Activated CD8-positive, alpha-beta T cell treated with anti-CD3 and anti-CD28 coated beads for 36 hours (primary cell): Measurements from ENCODE around the gene AP1B1. TPM values are rescaled to one million over a fixed set of nuclear protein-coding genes. Genes with fewer than 3 reads are reported as not detected.

ENCODE experiments used
- ATAC-seq: fragments of 200-7000 bp; cut with Tn5 transposase; one replicate; pipeline ENCODE4 v1.10.0; 2021; ENCODE audit warnings: mild to moderate bottlenecking, moderate library complexity
- CTCF ChIA-PET: fragments of 350-600 bp; sonication (Branson Sonifier 250); formaldehyde crosslinking; loops from one replicate; lab custom pipeline; 2021; ENCODE audit warnings: antibody characterized with exemption; lab: Charles Lee
- POLR2A ChIA-PET: fragments of 350-600 bp; sonication (Branson Sonifier 250); formaldehyde crosslinking; loops from one replicate; lab custom pipeline; 2021; ENCODE audit warnings: antibody characterized with exemption; lab: Charles Lee
- DNase-seq: peaks from one replicate; pipeline ENCODE4 v3.0.0-alpha.2; 2020
- H3K27ac Mint-ChIP-seq: one replicate; pipeline ENCODE4 v1.8.0; 2021; ENCODE audit warnings: mild to moderate bottlenecking, mixed read lengths
- H3K27me3 Mint-ChIP-seq: one replicate; pipeline ENCODE4 v1.8.0; 2021; ENCODE audit warnings: mixed read lengths
- H3K36me3 Mint-ChIP-seq: one replicate; pipeline ENCODE4 v1.8.0; 2021; ENCODE audit warnings: low read depth, mixed read lengths
- H3K4me1 Mint-ChIP-seq: one replicate; pipeline ENCODE4 v1.8.0; 2021; ENCODE audit warnings: low read depth, mixed read lengths
- H3K4me3 Mint-ChIP-seq: one replicate; pipeline ENCODE4 v1.8.0; 2021; ENCODE audit warnings: mild to moderate bottlenecking, moderate library complexity, mixed read lengths
- H3K9me3 Mint-ChIP-seq: one replicate; pipeline ENCODE4 v1.8.0; 2021; ENCODE audit warnings: mixed read lengths
- intact Hi-C: fragments of 100-400 bp; cut with micrococcal nuclease; formaldehyde crosslinking; loops from one replicate; pipeline ENCODE4 v1.10.0; 2022
- total RNA-seq, 2 experiments: library from RNA; stranded (reverse); gene quantifications; one replicate each; pipeline ENCODE4 v1.2.3, GENCODE V29; 2021
- TF ChIP-seq, protein P1 (sequence below): fragments of 200-600 bp; IDR thresholded peaks from one replicate; pipeline ENCODE4 v1.8.0; 2022; ENCODE audit warnings: antibody characterized with exemption, mild to moderate bottlenecking

The AP1B1 gene
- total RNA-seq, 2 experiments from 2014 or later: 57.5 to 59.0 TPM

DNA sequence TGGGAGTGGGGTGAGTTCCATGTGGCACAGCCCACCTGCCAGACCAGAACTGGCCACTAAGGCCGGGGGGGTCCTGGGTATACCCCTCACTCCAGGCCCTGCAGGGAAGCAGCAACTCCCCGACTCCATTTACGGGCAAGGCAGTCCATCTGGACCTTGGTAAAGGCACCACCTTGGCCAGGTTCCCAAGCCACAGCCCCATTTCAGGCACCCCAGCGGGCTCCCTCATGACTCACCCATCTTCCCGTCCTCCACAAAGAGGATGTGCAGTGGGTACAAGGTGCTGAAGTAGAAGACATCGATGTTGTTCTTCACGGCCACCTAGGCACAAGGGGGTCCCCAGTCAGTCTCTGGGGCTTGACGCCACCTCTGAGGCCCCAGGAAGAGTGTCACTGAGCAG, 57.2 kb downstream of the AP1B1 start:
- ChIA-PET CTCF (no interaction called here), POLR2A (no interaction called here)
- ATAC-seq: no peak
- TF ChIP-seq, protein P1, sequence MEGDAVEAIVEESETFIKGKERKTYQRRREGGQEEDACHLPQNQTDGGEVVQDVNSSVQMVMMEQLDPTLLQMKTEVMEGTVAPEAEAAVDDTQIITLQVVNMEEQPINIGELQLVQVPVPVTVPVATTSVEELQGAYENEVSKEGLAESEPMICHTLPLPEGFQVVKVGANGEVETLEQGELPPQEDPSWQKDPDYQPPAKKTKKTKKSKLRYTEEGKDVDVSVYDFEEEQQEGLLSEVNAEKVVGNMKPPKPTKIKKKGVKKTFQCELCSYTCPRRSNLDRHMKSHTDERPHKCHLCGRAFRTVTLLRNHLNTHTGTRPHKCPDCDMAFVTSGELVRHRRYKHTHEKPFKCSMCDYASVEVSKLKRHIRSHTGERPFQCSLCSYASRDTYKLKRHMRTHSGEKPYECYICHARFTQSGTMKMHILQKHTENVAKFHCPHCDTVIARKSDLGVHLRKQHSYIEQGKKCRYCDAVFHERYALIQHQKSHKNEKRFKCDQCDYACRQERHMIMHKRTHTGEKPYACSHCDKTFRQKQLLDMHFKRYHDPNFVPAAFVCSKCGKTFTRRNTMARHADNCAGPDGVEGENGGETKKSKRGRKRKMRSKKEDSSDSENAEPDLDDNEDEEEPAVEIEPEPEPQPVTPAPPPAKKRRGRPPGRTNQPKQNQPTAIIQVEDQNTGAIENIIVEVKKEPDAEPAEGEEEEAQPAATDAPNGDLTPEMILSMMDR: no peak
- peaks cover 5% of the 10 kb centered on the region for H3K36me3 Mint-ChIP-seq
- DNase-seq: no peak
- H3K4me3 Mint-ChIP-seq: no peak overlapping the region
- H3K9me3 Mint-ChIP-seq: no peaks in the 10 kb centered on the region
- H3K4me1 Mint-ChIP-seq: no peaks in the 10 kb centered on the region
- intact Hi-C loops: no loop called here
- H3K27ac Mint-ChIP-seq: no peak overlapping the region
- no peaks in the 10 kb centered on the region for H3K27me3 Mint-ChIP-seq

DNA sequence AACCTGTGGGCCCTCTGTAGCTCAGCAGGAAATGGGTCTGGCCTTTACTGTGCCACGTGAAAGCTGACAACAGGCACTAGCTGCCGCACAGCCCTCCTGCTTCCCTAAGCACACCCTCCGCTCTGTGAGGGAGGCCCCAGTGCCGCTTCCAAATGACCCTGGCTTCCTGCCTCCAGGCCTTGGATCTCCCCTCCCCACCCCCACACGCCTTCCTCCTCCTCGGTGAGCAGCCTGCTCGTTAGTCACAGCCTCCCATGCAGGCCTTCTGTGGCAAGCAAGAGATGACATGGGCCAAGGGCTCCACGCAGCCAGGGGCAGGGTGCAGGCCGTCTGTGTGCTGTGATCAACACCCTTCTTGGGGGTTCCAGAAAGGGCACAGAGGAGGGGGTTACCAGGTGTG, 57.6 kb downstream of the AP1B1 start:
- DNase-seq: no peak
- TF ChIP-seq, protein P1: no peak
- no peak for ATAC-seq
- Mint-ChIP-seq H3K27me3 (no peaks in the 10 kb centered on the region), H3K4me1 (no peaks in the 10 kb centered on the region), H3K4me3 (no peak overlapping the region), H3K36me3 (peaks cover 5% of the 10 kb centered on the region), H3K27ac (no peak overlapping the region), H3K9me3 (no peaks in the 10 kb centered on the region)
- ChIA-PET CTCF (no interaction called here), POLR2A (no interaction called here)
- intact Hi-C loops: no loop called here

DNA sequence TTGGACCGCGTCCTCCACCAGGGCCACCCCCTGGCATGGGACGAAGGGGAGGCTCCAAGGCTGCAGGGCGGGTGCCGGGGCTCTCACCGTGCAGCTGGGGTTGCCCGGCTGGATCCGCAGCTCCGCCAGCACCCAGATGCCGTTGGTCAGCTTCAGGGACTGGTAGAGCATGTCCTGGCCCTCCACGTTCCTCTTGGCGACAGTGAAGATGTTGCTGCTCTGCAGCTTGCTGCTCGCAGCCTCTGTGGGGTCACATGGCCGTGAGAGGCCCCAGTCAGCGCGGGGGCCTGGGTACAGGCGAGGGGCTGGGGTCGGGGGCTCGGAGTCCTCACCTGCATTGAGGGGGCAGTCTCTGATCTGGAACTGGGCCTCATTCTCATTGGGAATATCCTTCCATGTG, 58.1 kb downstream of the AP1B1 start:
- POLR2A ChIA-PET: interaction anchor here (0.5 kb wide), 1 partner anchor 25 kb away, joined by 6 read pairs; no protein-coding TSS in a partner anchor
- TF ChIP-seq, protein P1: no peak
- DNase-seq (no peak), ATAC-seq (no peak)
- CTCF ChIA-PET: no interaction called here
- no peaks in the 10 kb centered on the region for H3K4me1 Mint-ChIP-seq
- H3K4me3 Mint-ChIP-seq: no peak overlapping the region
- no peaks in the 10 kb centered on the region for H3K9me3 Mint-ChIP-seq
- no peak overlapping the region for H3K27ac Mint-ChIP-seq
- intact Hi-C loops: no loop called here
- peaks cover 5% of the 10 kb centered on the region for H3K36me3 Mint-ChIP-seq
- no peaks in the 10 kb centered on the region for H3K27me3 Mint-ChIP-seq

DNA sequence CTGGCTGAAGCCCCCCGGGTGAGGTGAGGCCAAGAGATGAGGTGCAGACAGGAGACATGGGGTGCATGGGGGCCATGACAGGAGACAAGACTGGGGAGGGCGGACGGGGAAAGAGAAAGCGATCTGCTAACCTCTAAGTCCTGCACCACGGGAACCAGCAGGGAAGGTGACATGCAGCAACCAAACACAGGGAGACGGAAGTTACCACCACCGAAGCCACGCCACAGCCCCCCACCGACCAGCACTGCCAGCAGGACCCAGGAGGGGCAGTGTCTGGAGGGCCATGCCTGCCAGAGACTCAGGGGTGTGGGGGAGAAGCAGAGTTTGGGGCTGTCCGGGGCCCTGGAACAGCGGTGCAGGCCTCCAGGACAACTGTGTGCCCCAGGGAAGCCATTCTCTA, 58.8 kb downstream of the AP1B1 start:
- Mint-ChIP-seq H3K27me3 (no peaks in the 10 kb centered on the region), H3K36me3 (peaks cover 5% of the 10 kb centered on the region), H3K4me1 (no peaks in the 10 kb centered on the region), H3K9me3 (no peaks in the 10 kb centered on the region), H3K27ac (no peak overlapping the region), H3K4me3 (no peak overlapping the region)
- DNase-seq (no peak), ATAC-seq (no peak)
- POLR2A ChIA-PET: no interaction called here
- TF ChIP-seq, protein P1: no peak
- CTCF ChIA-PET: no interaction called here
- intact Hi-C loops: no loop called here

DNA sequence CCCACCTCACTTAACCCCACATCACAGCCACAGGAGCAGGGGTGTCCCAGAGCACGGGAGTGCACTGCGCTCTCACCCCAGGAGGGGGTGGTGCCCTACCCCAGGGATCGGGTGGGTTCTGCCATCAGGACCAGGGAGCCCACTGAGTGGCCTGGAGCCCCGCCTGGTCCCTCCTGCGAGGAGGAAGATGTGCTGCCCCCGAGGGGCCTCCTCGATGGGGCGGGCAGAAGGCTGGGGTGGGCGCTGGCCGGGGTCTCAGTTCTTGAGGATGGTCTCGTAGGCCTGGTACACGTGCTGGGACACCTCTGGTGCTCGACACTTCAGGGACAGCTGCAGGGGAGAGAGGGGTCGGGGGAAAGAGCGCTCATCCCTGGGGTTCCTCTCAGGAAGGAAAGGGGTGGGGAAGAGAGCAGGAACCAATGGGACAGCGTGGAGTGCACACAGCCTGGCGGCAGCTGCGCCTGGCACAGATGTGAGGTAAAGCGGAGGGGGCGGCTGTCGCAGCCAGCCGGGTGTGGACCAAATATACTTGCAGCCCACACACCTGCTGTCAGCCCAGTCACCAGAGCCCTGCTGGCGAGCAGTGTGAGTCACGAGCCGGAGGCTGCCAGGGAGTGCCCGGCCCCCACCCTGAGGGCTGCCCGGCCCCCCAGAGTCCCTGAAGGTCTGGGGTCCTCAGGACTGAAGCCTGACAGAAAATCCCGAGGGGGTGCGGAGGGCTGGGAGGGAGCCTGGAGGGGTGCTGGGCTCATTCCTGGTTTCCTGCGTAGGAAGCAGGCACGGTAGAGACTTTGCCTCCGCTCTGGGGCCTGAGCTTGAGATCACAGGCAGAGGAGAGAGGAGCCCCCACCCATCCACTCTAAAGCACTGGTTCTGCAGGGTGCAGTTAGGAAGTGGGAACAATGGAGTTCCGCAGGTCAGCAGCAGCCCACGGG, 59.5 kb downstream of the AP1B1 start:
- TF ChIP-seq, protein P1: no peak
- no peak for ATAC-seq
- Mint-ChIP-seq H3K27ac (no peak overlapping the region), H3K4me1 (no peaks in the 10 kb centered on the region), H3K4me3 (no peak overlapping the region), H3K9me3 (no peaks in the 10 kb centered on the region), H3K27me3 (no peaks in the 10 kb centered on the region), H3K36me3 (peaks cover 3% of the 10 kb centered on the region)
- no peak for DNase-seq
- intact Hi-C loops: no loop called here
- ChIA-PET POLR2A (no interaction called here), CTCF (no interaction called here)
